Ishikawa (cell line): ENCODE measurements around the gene MT1HL1.
A peak's percentile ranks its signal among the peaks of the same experiment; 100 is the strongest.

Experiments
- CEBPB ChIP-seq: IDR thresholded peaks from 2 replicates; pipeline ENCODE4 v1.6.1; 2012
- CREB1 ChIP-seq: IDR thresholded peaks from 2 replicates; pipeline ENCODE4 v1.6.1; 2012; ENCODE audit warnings: low read depth
- EGR1 ChIP-seq: IDR thresholded peaks from 2 replicates; pipeline ENCODE4 v1.6.1; 2012
- EP300 ChIP-seq: IDR thresholded peaks from 2 replicates; pipeline ENCODE4 v1.6.1; 2012; ENCODE audit warnings: borderline replicate concordance
- FOXM1 ChIP-seq: IDR thresholded peaks from 2 replicates; pipeline ENCODE4 v1.6.1; 2012; ENCODE audit warnings: low read depth, borderline replicate concordance
- MAX ChIP-seq: IDR thresholded peaks from 2 replicates; pipeline ENCODE4 v1.6.1; 2012
- NFIC ChIP-seq: IDR thresholded peaks from 2 replicates; pipeline ENCODE4 v1.6.1; 2012
- RAD21 ChIP-seq: IDR thresholded peaks from 2 replicates; pipeline ENCODE4 v1.6.1; 2012; ENCODE audit warnings: low read depth
- REST ChIP-seq: IDR thresholded peaks from 2 replicates; pipeline ENCODE4 v1.6.1; 2012; ENCODE audit warnings: low read depth, mild to moderate bottlenecking
- TAF1 ChIP-seq: IDR thresholded peaks from 2 replicates; pipeline ENCODE4 v1.6.1; 2012; ENCODE audit warnings: low read depth, mild to moderate bottlenecking
- TCF12 ChIP-seq: IDR thresholded peaks from 2 replicates; pipeline ENCODE4 v1.6.1; 2012; ENCODE audit warnings: low read depth
- TEAD4 ChIP-seq: IDR thresholded peaks from 2 replicates; pipeline ENCODE4 v1.6.1; 2012
- USF1 ChIP-seq: IDR thresholded peaks from 2 replicates; pipeline ENCODE4 v1.6.1; 2012
- YY1 ChIP-seq: IDR thresholded peaks from 2 replicates; pipeline ENCODE4 v1.6.1; 2012; ENCODE audit warnings: low read depth
- ZBTB7A ChIP-seq: IDR thresholded peaks from 2 replicates; pipeline ENCODE4 v1.6.1; 2012; ENCODE audit warnings: low read depth

MT1HL1 gene

GRCh38 chr1:237009611-237010010 is 5.4 kb upstream of the MT1HL1 start:
- TF ChIP-seq TEAD4 (no peak), EP300 (no peak), EGR1 (no peak)

- TF ChIP-seq ZBTB7A: no peak
- no peak for TF ChIP-seq CREB1
- TF ChIP-seq MAX: no peak
- no peak for TF ChIP-seq TAF1
- TF ChIP-seq YY1: no peak
- no peak for TF ChIP-seq REST
- no peak for TF ChIP-seq EGR1
- TF ChIP-seq USF1: no peak
- TF ChIP-seq FOXM1: no peak
- no peak for TF ChIP-seq NFIC
- no peak for TF ChIP-seq EP300
- TF ChIP-seq RAD21: no peak
- TF ChIP-seq TCF12: no peak
Measured at GRCh38 chr1:237007147-237007881, 3.1 kb upstream of the MT1HL1 start.

- TF ChIP-seq ZBTB7A: no peak
- 0 out of 2 replicates have a peak, but pooled peaks have one; percentile 22 for TF ChIP-seq NFIC
Measured at GRCh38 chr1:237005674-237006073, 1.4 kb upstream of the MT1HL1 start.

- TF ChIP-seq NFIC (no peak), TEAD4 (no peak), CREB1 (no peak), MAX (no peak), FOXM1 (no peak), USF1 (no peak), ZBTB7A (no peak), CEBPB (no peak), REST (no peak), RAD21 (no peak), EP300 (no peak), TAF1 (no peak), TCF12 (no peak)
Measured at GRCh38 chr1:237003516-237003915, 725 bp downstream of the MT1HL1 start.

- no peak for TF ChIP-seq USF1
- TF ChIP-seq REST: no peak
- no peak for TF ChIP-seq YY1
- no peak for TF ChIP-seq EP300
- TF ChIP-seq RAD21: no peak
- TF ChIP-seq ZBTB7A: no peak
- TF ChIP-seq FOXM1: no peak
- no peak for TF ChIP-seq MAX
Measured at GRCh38 chr1:237000191-237000590, 4.0 kb downstream of the MT1HL1 start.
